ENCODE measurements around the gene CHST6. TPM values are rescaled to one million over a fixed set of nuclear protein-coding genes. Genes with fewer than 3 reads are reported as not detected.

Gene CHST6
- total and polyA plus RNA-seq, 2 donors (not counting 1 experiment from before 2014, with no cell fraction given), result 0.17 TPM; not detected in 1

- Mint-ChIP-seq H3K4me1 (peaks cover 2% of the 10 kb centered on the region), H3K27me3 (no peaks in the 10 kb centered on the region), H3K27ac (no peak overlapping the region), H3K9me3 (ENCODE audit: insufficient read depth) (no peaks in the 10 kb centered on the region), H3K4me3 (no peak overlapping the region)
- intact Hi-C loops (cut with micrococcal nuclease), result loop anchor here (1.0 kb wide), 3 partner anchors 45 to 292 kb away; partner anchors contain the start of gene ADAT1
- ATAC-seq (ENCODE audit: low read depth) (peak; percentile 87), DNase-seq (peak; percentile 61)
- Histone ChIP-seq H3K79me2 (ENCODE audit: control insufficient read depth, insufficient read depth, low read length) (no peaks in the 10 kb centered on the region), H3K36me3 (replicated peaks in 1 of 2; ENCODE audit: control extremely low read depth in 1 of 2, control insufficient read depth in 1 of 2, extremely low read depth in 1 of 2, insufficient read depth in 2 of 2, low read length in 1 of 2) (no peaks in the 10 kb centered on the region), H3K9ac (ENCODE audit: low read length) (no peak overlapping the region), H3K4me3 (ENCODE audit: control extremely low read depth in 1 of 5, extremely low read depth in 1 of 5, insufficient read depth in 1 of 5, low read depth in 2 of 5, low read length in 4 of 5) (no peak overlapping the region), H3K4me1 (ENCODE audit: control insufficient read depth in 2 of 2, insufficient read depth in 2 of 2, low read length in 2 of 2) (peaks cover 0 to 8% of the 10 kb centered on the region in 2 donors), H3K27me3 (replicated peaks in 1 of 4; ENCODE audit: control extremely low read depth in 1 of 4, control insufficient read depth in 3 of 4, insufficient read depth in 4 of 4, low read length in 3 of 4) (no peaks in the 10 kb centered on the region), H2AFZ (ENCODE audit: insufficient read depth, low read depth, low read length, poor library complexity, severe bottlenecking) (no peak overlapping the region), H4K20me1 (ENCODE audit: control insufficient read depth, insufficient read depth, low read length, poor library complexity, severe bottlenecking) (no peaks in the 10 kb centered on the region), H3K9me3 (ENCODE audit: control extremely low read depth in 1 of 3, control insufficient read depth in 2 of 3, insufficient read depth in 1 of 3, low read length in 2 of 3) (peaks cover 0 to 5% (median 0%) of the 10 kb centered on the region in 3 donors), H3K4me2 (replicated peaks; ENCODE audit: low read depth, low read length, poor library complexity, severe bottlenecking) (no peak overlapping the region), H3K27ac (ENCODE audit: low read length in 2 of 2) (no peak overlapping the region)
- TF ChIP-seq EZH2 (IDR thresholded peaks at IDR 0.05; ENCODE audit: borderline replicate concordance, insufficient read depth, low read depth, low read length, poor library complexity, severe bottlenecking) (no peak), CTCF (IDR thresholded peaks at IDR 0.05) (peak; percentile 78)
- POLR2A ChIA-PET, result interaction anchor here (1.1 kb wide), 1 partner anchor 45 kb away, joined by 3 read pairs; no protein-coding TSS in a partner anchor
- 50% methylated on average over 3 of the region's 10 CpGs for WGBS (ENCODE audit: insufficient coverage)
- CTCF ChIA-PET, result interaction anchor here (0.7 to 4.9 kb wide), 23 partner anchors 11 to 302 kb away, joined by 3 to 75 read pairs (median 4); partner anchors contain the start of genes ADAT1, GABARAPL2, KARS1 and TERF2IP
Observed at GRCh38 chr16:75471723-75472633, 23.3 kb downstream of the CHST6 start.

Data from B cell (primary cell).